Upper lobe of right lung (tissue), 1 donor: ENCODE measurements around the gene PIP5K1C. TPM values are rescaled to one million over a fixed set of nuclear protein-coding genes. Genes with fewer than 3 reads are reported as not detected.

Experiments used
- ATAC-seq: fragments of 200-7000 bp; cut with Tn5 transposase; one replicate; pipeline ENCODE4 v1.9.1; 2020; ENCODE audit warnings: mild to moderate bottlenecking, moderate library complexity
- DNase-seq: peaks from one replicate; pipeline ENCODE4 v3.0.0-alpha.2; 2020
- H3K27ac ChIP-seq: fragments of 200-600 bp; one replicate; pipeline ENCODE4 v1.8.0; 2022
- H3K27me3 ChIP-seq: fragments of 200-600 bp; one replicate; pipeline ENCODE4 v1.8.0; 2022; ENCODE audit warnings: mild to moderate bottlenecking
- H3K36me3 ChIP-seq: fragments of 200-600 bp; one replicate; pipeline ENCODE4 v1.8.0; 2022
- H3K4me1 ChIP-seq: fragments of 200-600 bp; one replicate; pipeline ENCODE4 v1.8.0; 2022
- H3K4me3 ChIP-seq: fragments of 200-600 bp; one replicate; pipeline ENCODE4 v1.8.0; 2022; ENCODE audit warnings: mild to moderate bottlenecking
- H3K9me3 ChIP-seq: fragments of 200-600 bp; one replicate; pipeline ENCODE4 v1.8.0; 2022
- intact Hi-C: fragments of 100-400 bp; cut with DNase I; formaldehyde crosslinking; loops from one replicate; pipeline ENCODE4 v1.11.0; 2022
- total RNA-seq: library from RNA; stranded (reverse); fragmentation: NEBNext Ultra II Directional; extraction: Animal tissue kit (Norgen Biotek cat#: 25700); gene quantifications from one replicate; pipeline ENCODE4 v1.2.1, GENCODE V29; 2021
- TF ChIP-seq, protein P1 (sequence below): fragments of 200-600 bp; IDR thresholded peaks from one replicate; pipeline ENCODE4 v1.8.0; 2022; ENCODE audit warnings: antibody characterized with exemption
- donor health status: DM: no; HTN: yes; CAD: no; lungs with severe emphysema.

PIP5K1C gene
- total RNA-seq, 1 donor from 2014 or later, result 42.1 TPM

DNA sequence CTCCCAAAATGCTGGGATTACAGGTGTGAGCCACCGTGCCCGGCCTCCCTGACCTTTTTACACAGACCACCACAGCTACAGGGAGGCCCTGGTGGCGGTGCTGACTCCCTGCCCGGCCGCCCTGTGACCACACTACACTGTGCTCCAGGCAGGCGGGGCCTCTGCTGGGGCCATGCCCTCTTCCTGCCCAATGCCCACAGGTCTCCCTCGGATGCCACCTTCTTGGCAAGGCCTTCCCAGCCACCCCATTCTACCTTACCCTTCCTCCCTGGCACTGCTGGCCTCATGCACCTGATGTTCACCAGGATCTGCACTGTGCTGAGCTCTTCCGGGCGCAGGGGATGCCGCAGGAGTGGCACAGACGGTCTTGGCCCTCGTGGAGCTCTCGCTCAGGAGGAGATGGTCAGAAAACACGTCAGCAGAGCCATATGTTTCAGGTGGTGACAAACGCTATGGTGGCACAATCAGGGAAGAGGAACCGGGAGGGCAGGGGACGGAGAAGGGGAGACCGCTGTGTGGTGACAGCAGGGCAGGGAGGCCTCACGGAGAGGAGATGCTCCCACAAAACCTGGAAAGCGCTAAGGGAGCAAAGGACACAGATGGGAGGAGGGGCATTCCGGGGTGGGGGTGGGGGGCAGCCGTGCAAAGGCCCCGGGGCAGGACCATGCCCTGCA, 4.1 kb downstream of the PIP5K1C start:
- intact Hi-C loops, result no loop called here
- H3K4me1 ChIP-seq, result peaks cover 12% of the 10 kb centered on the region
- no peak overlapping the region for H3K27ac ChIP-seq
- no peaks in the 10 kb centered on the region for H3K36me3 ChIP-seq
- TF ChIP-seq, protein P1, sequence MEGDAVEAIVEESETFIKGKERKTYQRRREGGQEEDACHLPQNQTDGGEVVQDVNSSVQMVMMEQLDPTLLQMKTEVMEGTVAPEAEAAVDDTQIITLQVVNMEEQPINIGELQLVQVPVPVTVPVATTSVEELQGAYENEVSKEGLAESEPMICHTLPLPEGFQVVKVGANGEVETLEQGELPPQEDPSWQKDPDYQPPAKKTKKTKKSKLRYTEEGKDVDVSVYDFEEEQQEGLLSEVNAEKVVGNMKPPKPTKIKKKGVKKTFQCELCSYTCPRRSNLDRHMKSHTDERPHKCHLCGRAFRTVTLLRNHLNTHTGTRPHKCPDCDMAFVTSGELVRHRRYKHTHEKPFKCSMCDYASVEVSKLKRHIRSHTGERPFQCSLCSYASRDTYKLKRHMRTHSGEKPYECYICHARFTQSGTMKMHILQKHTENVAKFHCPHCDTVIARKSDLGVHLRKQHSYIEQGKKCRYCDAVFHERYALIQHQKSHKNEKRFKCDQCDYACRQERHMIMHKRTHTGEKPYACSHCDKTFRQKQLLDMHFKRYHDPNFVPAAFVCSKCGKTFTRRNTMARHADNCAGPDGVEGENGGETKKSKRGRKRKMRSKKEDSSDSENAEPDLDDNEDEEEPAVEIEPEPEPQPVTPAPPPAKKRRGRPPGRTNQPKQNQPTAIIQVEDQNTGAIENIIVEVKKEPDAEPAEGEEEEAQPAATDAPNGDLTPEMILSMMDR, result no peak
- DNase-seq (no peak), ATAC-seq (no peak)
- H3K4me3 ChIP-seq, result no peak overlapping the region
- H3K27me3 ChIP-seq, result no peaks in the 10 kb centered on the region
- no peaks in the 10 kb centered on the region for H3K9me3 ChIP-seq

DNA sequence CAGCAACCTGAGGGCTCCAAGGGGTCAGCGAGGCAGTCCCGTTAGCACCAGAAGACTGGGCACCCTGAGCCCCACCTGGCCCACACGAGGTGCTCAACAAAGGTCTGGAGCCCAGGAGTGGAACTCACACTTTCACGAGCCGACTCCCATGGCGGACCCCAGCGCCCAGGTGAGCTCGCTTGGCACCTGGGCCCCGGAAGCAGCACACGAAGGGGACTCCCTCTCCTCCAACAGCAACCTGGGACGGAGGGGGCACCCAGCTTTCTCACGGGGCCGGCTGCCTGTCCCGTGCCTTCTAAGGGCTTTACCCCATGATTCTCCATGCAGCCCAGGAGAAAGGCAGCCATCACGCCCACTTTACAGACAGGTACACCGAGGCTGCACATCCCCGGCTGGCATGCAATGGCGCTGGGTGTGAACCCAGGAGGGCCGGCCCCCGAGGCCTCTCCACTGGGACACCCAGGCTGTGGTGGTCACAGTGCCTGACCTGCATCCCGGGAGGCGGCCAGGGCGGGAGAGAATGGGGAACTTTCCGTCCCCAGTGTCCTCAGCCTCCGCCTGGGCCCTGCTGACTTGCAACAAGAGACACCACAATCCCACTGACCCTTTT, 5.0 kb downstream of the PIP5K1C start:
- ATAC-seq (no peak), DNase-seq (no peak)
- no peaks in the 10 kb centered on the region for H3K9me3 ChIP-seq
- intact Hi-C loops, result no loop called here
- no peak overlapping the region for H3K27ac ChIP-seq
- no peaks in the 10 kb centered on the region for H3K27me3 ChIP-seq
- no peaks in the 10 kb centered on the region for H3K36me3 ChIP-seq
- TF ChIP-seq, protein P1, result no peak
- no peak overlapping the region for H3K4me3 ChIP-seq
- peaks cover 8% of the 10 kb centered on the region for H3K4me1 ChIP-seq

DNA sequence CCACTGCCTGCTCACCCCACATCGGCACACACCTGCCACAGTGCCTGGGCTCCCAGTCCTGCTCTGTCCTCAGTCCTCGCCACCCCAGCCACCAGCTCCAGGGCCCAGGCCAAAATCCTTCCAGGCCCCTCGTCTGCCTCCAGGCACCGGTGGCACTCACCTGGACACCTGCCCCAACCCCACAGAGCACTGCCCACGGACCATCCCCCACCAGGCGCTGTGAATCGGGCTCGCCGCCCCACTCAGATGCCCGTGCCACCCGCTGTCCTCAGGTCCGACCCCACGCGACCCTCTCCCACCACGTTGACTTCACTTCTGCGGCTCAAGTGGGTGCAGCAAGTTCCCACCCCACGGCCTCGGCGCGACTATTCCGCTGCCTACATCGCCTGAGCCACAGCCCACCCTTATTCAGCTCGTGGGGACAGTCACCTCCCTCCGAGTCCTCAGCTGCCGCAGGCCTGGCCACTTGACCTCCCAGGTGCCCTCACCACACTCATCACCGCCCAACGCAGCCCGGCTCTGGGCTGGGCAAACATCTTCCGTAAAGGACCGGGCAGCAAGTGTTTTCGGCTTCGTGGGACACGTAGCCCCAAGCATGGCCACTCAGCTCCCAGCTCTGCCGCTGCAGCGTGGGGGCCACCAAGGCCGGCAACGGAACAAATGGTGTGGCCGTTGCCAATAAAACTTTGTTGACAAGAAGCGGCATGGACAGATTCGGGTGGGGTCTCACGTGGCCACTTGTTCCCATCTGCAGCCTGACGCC, 5.7 kb downstream of the PIP5K1C start:
- no peak for DNase-seq
- Histone ChIP-seq H3K27ac (no peak overlapping the region), H3K9me3 (no peaks in the 10 kb centered on the region), H3K27me3 (no peaks in the 10 kb centered on the region), H3K4me1 (peaks cover 8% of the 10 kb centered on the region), H3K4me3 (no peak overlapping the region), H3K36me3 (no peaks in the 10 kb centered on the region)
- TF ChIP-seq, protein P1, result no peak
- ATAC-seq, result no peak
- intact Hi-C loops, result no loop called here

DNA sequence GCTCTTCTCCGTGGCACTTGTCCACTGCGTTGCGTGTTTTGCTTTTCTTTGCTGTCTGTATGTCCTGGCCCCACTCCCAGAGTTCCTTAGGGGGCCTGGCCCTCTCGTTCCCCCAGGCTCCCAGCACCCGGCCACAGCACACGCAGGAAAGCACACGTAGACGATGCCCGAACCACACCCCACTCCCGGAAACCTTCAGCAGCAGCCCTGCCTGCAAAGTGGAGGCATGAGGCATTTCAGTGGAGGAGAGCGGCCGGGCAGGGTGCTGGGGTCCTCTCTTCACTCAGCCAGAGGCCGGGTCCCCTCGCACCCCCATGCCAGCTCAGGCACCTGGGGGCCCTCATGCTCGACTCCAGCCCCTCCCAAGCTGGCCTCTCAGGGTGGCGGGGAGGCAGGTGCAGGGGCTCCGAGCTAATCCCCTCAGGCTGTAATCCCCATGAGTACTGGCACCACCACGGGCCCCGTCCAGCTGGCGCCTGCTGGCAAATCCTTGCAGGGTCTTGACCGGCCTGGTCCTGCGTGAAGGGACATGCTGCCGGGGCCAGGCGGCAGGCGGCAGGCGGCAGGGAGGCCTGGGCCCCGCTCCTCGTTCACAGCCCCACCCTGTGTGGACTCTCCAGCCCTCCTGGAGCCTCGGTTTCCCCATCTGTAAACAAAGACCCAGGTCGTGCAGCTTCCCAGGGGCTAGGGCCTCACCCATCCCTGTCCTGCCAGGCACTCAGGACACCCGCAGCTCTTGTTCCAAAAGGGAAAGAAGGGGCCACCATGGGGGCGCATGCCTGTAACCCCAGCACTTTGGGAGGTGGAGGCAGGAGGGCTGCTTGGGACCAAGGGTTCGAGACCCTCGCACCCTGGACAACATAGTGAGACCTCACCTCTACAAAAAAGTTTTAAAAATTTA, 7.0 kb downstream of the PIP5K1C start:
- no peaks in the 10 kb centered on the region for H3K27me3 ChIP-seq
- no peaks in the 10 kb centered on the region for H3K36me3 ChIP-seq
- TF ChIP-seq, protein P1, result no peak
- ATAC-seq (no peak), DNase-seq (no peak)
- peaks cover 6% of the 10 kb centered on the region for H3K4me1 ChIP-seq
- no peak overlapping the region for H3K4me3 ChIP-seq
- intact Hi-C loops, result no loop called here
- H3K27ac ChIP-seq, result no peak overlapping the region
- no peaks in the 10 kb centered on the region for H3K9me3 ChIP-seq
